Loucy (cell line): ENCODE results near the gene COL9A1.

Experiments
- CTCF ChIP-seq: fragments of 200-600 bp; sonication (generic); conservative IDR thresholded peaks from 2 replicates; pipeline ENCODE4 v1.5.1; 2014; ENCODE audit warnings: mild to moderate bottlenecking, antibody characterized with exemption, low read length
- EZH2phosphoT487 ChIP-seq: fragments of 200-600 bp; IDR thresholded peaks from 2 replicates; pipeline ENCODE4 v1.6.1; 2018; ENCODE audit warnings: antibody characterized with exemption, mild to moderate bottlenecking, moderate library complexity, borderline replicate concordance

- TF ChIP-seq CTCF (no peak), EZH2phosphoT487 (no peak)
These were observed 81.0 kb downstream of the COL9A1 start for GRCh38 chr6:70221715-70222438.
